Transverse colon (tissue), 4 donors: ENCODE data around the gene RBMX. TPM values are rescaled to one million over a fixed set of nuclear protein-coding genes. Genes with fewer than 3 reads are reported as not detected.

ENCODE experiments used
- DNase-seq: peaks from one replicate; pipeline ENCODE4 v3.0.0-alpha.2; 2019
- H3K27ac ChIP-seq, 4 donors: fragments of 200-600 bp; sonication (generic); 2 replicates each; pipeline ENCODE4 v1.5.1; 2016 to 2018; ENCODE audit warnings: inconsistent platforms in 4 of 4
- H3K27me3 ChIP-seq: fragments of 200-600 bp; sonication (generic); 2 replicates; pipeline ENCODE4 v1.5.1; 2017; ENCODE audit warnings: inconsistent platforms
- H3K36me3 ChIP-seq, 4 donors: fragments of 200-600 bp; sonication (generic); 2 replicates each; pipeline ENCODE4 v1.5.1; 2017 to 2019; ENCODE audit warnings: inconsistent platforms in 4 of 4
- H3K4me1 ChIP-seq, 4 donors: fragments of 200-600 bp; sonication (generic); 2 replicates each; pipeline ENCODE4 v1.5.1; 2017 to 2020; ENCODE audit warnings: inconsistent platforms in 4 of 4
- H3K4me3 ChIP-seq, 4 donors: fragments of 200-600 bp; sonication (generic); 1 replicate in 1 of 4; 2 replicates in 3 of 4; pipeline versions ENCODE4 v1.5.1 to v1.6.1; 2017 to 2019; ENCODE audit warnings: inconsistent platforms in 4 of 4
- H3K9me3 ChIP-seq, 2 donors: fragments of 200-600 bp; sonication (generic); 2 replicates each; pipeline ENCODE4 v1.5.1; 2017 to 2019; ENCODE audit warnings: inconsistent platforms in 2 of 2
- EP300 ChIP-seq: sonication (generic); formaldehyde crosslinking; IDR thresholded peaks from one replicate; pipeline ENCODE4 v1.6.1; 2017; ENCODE audit warnings: antibody characterized with exemption, low read depth
- POLR2A ChIP-seq: fragments of 450-650 bp; IDR thresholded peaks from one replicate; pipeline ENCODE4 v1.6.1; 2016; ENCODE audit warnings: antibody characterized with exemption, mild to moderate bottlenecking, moderate library complexity
- POLR2AphosphoS5 ChIP-seq, 3 donors: sonication (generic); formaldehyde crosslinking; IDR thresholded peaks; one replicate each; pipeline ENCODE4 v1.6.1; 2016; ENCODE audit warnings: antibody characterized with exemption in 3 of 3
- WGBS, 2 donors: methylation state at CpG; one replicate each; pipeline ENCODE4 v1.1.5; 2018; ENCODE audit warnings: low coverage in 1 of 2; 5-methylcytosine and 5-hydroxymethylcytosine counted together
- in situ Hi-C, 4 donors: fragments of 200-750 bp; cut with MboI; loops; one replicate each; pipeline versions ENCODE4 v1.15.0 to v1.15.1; 2017; ENCODE audit warnings: low sequenced_read_pairs in 3 of 4, low pct_ligation_motif_present in 1 of 4, low pct_unique_long_range_greater_than_20kb in 1 of 4
- intact Hi-C: fragments of 100-400 bp; cut with DNase I; formaldehyde crosslinking; loops from one replicate; pipeline ENCODE4 v1.15.1; 2023; ENCODE audit warnings: low total_unique reads
- total RNA-seq, 4 donors: library from RNA; depleted of rRNA; stranded (reverse); fragments of >200 nt; gene quantifications; one replicate each; pipeline ENCODE4 v1.1.0, GENCODE V29; 2016
- TF ChIP-seq, protein P1 (sequence below), 5 experiments: fragments of 200-600 bp in 3 of 5; fragments of 450-650 bp in 2 of 5; sonication (generic) in 3 of 5; IDR thresholded peaks; 1 replicate in 2 of 5; 2 replicates in 3 of 5; pipeline ENCODE4 v1.5.1; 2016 to 2017; ENCODE audit warnings: antibody characterized with exemption in 5 of 5, inconsistent platforms in 3 of 5, mild to moderate bottlenecking in 2 of 5, moderate library complexity in 1 of 5

RBMX gene
- total RNA-seq, 4 donors from 2014 or later: 116 to 212 (median 206) TPM

DNA sequence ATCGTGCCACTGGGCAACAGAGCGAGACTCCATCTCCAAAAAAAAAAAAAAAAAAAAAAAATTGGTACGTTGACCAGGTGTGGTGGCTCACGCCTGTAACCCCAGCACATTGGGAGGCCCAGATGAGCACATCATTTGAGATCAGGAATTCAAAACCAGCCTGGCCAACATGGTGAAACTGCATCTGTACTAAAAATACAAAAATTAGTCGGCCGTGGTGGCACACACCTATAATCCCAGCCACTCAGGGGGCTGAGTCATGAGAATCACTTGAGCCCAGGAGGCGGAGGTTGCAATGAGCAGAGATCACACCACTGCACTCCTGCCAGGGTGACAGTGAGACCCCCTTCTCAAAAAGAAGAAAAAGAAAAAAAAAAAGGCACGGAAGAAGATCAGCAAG, 24.5 kb downstream of the RBMX start:
- H3K27me3 ChIP-seq: no peaks in the 10 kb centered on the region
- no peaks in the 10 kb centered on the region for H3K36me3 ChIP-seq
- no peak overlapping the region for H3K27ac ChIP-seq
- no peaks in the 10 kb centered on the region for H3K4me1 ChIP-seq
- WGBS, 2 donors: 95 to 100% methylated on average over 3 to 8 of the region's 8 CpGs
- no peak for TF ChIP-seq POLR2AphosphoS5 (IDR thresholded peaks at IDR 0.05)
- TF ChIP-seq, protein P1, sequence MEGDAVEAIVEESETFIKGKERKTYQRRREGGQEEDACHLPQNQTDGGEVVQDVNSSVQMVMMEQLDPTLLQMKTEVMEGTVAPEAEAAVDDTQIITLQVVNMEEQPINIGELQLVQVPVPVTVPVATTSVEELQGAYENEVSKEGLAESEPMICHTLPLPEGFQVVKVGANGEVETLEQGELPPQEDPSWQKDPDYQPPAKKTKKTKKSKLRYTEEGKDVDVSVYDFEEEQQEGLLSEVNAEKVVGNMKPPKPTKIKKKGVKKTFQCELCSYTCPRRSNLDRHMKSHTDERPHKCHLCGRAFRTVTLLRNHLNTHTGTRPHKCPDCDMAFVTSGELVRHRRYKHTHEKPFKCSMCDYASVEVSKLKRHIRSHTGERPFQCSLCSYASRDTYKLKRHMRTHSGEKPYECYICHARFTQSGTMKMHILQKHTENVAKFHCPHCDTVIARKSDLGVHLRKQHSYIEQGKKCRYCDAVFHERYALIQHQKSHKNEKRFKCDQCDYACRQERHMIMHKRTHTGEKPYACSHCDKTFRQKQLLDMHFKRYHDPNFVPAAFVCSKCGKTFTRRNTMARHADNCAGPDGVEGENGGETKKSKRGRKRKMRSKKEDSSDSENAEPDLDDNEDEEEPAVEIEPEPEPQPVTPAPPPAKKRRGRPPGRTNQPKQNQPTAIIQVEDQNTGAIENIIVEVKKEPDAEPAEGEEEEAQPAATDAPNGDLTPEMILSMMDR (IDR thresholded peaks at IDR 0.05): no peak
- no peak for TF ChIP-seq POLR2A
- TF ChIP-seq EP300: no peak
- no peaks in the 10 kb centered on the region for H3K9me3 ChIP-seq
- in situ Hi-C loops (no loop called here), intact Hi-C loops (no loop called here)
- no peak overlapping the region for H3K4me3 ChIP-seq
- DNase-seq: no peak

DNA sequence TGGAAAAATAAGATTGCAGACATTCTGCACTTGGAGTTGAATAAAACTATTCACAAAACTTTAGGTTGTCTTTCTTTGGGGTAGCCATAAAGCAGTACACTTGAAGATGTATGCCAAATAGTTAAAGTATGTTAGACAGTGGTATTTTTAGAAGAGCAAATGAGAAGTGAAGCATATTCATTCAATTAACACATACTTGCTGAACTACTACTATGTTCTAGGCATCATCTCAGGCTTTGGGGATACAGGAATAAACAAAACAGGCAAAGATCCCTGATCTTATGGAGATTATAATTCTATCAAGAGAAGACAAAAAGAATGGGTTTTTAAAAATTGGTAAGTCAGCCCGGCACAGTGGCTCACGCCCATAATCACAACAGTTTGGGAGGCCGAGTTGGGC, 29.0 kb downstream of the RBMX start:
- H3K4me1 ChIP-seq: no peaks in the 10 kb centered on the region
- H3K36me3 ChIP-seq: no peaks in the 10 kb centered on the region
- DNase-seq: no peak
- no peaks in the 10 kb centered on the region for H3K27me3 ChIP-seq
- H3K9me3 ChIP-seq: no peaks in the 10 kb centered on the region
- TF ChIP-seq, protein P1 (IDR thresholded peaks at IDR 0.05): no peak
- TF ChIP-seq POLR2AphosphoS5 (IDR thresholded peaks at IDR 0.05) (no peak), POLR2A (no peak), EP300 (no peak)
- WGBS, 2 donors: 91% methylated on average over 3 of the region's 3 CpGs; no CpG with 5 or more reads in 1 of the 2 donors
- in situ Hi-C loops: no loop called here
- intact Hi-C loops: no loop called here
- H3K27ac ChIP-seq: no peak overlapping the region
- H3K4me3 ChIP-seq: no peak overlapping the region

DNA sequence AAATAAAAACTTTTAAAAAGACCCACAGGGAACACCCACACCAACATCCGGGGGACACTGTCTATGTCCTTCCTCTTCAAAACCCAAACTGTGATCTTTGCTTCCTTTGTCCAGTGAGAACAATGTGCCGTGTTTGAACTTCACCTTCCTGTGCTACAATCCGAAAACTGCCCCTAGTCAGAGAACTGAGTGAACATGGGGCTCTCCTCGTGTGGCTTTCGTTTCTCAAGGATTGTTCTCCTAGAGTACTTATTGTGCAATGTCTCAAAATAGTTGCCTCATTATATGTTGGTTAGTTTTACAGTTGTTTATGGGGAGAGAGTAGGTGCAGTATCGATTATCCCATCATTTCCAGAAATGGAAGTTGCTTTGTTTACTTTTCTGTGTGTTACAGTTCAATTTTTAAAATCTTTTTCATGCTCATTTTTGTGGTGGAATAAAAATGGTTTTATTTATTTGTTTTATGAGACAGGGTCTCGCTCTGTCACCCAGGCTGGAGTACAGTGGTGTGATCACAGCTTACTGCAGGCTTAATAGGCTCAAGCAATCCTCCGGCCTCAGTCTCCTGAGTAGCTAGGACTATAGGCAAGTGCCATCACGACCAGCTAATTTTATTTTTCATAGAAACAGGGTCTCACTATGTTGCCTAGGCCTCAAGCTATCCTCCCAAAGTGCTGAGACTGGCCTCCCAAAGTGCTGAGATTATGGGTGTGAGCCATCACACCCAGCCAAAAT, 29.9 kb downstream of the RBMX start:
- no peak for DNase-seq
- Histone ChIP-seq H3K36me3 (no peaks in the 10 kb centered on the region), H3K27me3 (no peaks in the 10 kb centered on the region), H3K9me3 (no peaks in the 10 kb centered on the region), H3K4me1 (no peaks in the 10 kb centered on the region), H3K4me3 (no peak overlapping the region), H3K27ac (no peak overlapping the region)
- 72 to 86% methylated on average over 5 to 9 of the region's 9 CpGs for WGBS, 2 donors
- TF ChIP-seq, protein P1 (IDR thresholded peaks at IDR 0.05): no peak
- in situ Hi-C loops (no loop called here), intact Hi-C loops (no loop called here)

DNA sequence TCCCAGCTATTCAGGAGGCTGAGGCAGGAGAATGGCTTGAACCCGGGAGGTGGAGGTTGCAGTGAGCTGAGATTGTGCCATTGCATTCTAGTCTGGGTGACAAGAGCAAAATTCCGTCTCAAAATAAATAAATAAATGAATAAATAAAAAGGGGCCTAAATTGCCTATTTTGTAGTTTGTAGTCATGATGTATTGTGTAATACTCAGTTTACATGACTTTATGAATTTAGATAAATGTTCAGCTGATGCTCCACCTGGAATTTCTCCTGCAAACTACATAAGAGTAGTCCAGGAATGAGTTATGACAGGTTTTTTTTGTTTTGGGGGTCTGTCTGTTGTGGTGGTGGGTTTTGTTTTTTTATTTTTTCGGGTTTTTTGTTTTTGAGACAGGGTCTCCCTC, 31.1 kb downstream of the RBMX start:
- in situ Hi-C loops (no loop called here), intact Hi-C loops (no loop called here)
- Histone ChIP-seq H3K27me3 (no peaks in the 10 kb centered on the region), H3K27ac (no peak overlapping the region), H3K36me3 (no peaks in the 10 kb centered on the region), H3K4me1 (no peaks in the 10 kb centered on the region), H3K9me3 (no peaks in the 10 kb centered on the region), H3K4me3 (no peak overlapping the region)
- TF ChIP-seq POLR2AphosphoS5 (IDR thresholded peaks at IDR 0.05) (no peak), POLR2A (no peak), EP300 (no peak)
- TF ChIP-seq, protein P1 (IDR thresholded peaks at IDR 0.05): no peak
- DNase-seq: no peak
- WGBS, 2 donors: 74% methylated on average over 3 of the region's 3 CpGs; no CpG with 5 or more reads in 1 of the 2 donors
